Superior temporal gyrus (tissue), 1 donor: ENCODE data around the gene FAM221B.

Experiments
- DNase-seq: peaks from one replicate; pipeline ENCODE4 v3.0.0-alpha.2; 2016; ENCODE audit errors: extremely low spot score

The FAM221B gene

GRCh38 chr9:35820076-35820475 is 8.5 kb downstream of the FAM221B start:
- DNase-seq, result no peak

- no peak for DNase-seq
These were observed 10.2 kb downstream of the FAM221B start for GRCh38 chr9:35818341-35818740.

- DNase-seq, result no peak
These were observed 11.8 kb downstream of the FAM221B start for GRCh38 chr9:35816708-35817107.

GRCh38 chr9:35814841-35815543 is 13.5 kb downstream of the FAM221B start, which contains the start of gene HINT2:
Gene HINT2, minus strand, starts transcription at chr9:35815042. Its CDS starts 63 bp downstream, at chr9:35814979.
- DNase-seq, result peak; percentile 99

GRCh38 chr9:35814106-35814840 is 14.3 kb downstream of the FAM221B start:
- peak; percentile 66 for DNase-seq

GRCh38 chr9:35813434-35814105 is 15.0 kb downstream of the FAM221B start:
- no peak for DNase-seq

- DNase-seq, result peak; percentile 96
These were observed 16.4 kb downstream of the FAM221B start, which contains the start of gene SPAG8 for GRCh38 chr9:35812025-35812602. Gene SPAG8, minus strand, starts transcription at chr9:35812262. Its CDS starts 115 bp downstream, at chr9:35812147.

GRCh38 chr9:35811381-35812024 is 17.0 kb downstream of the FAM221B start:
- DNase-seq, result no peak

- DNase-seq, result no peak
These were observed 18.4 kb downstream of the FAM221B start for GRCh38 chr9:35810122-35810521.

GRCh38 chr9:35808433-35808832 is 20.1 kb downstream of the FAM221B start:
- DNase-seq, result no peak

- DNase-seq, result no peak
These were observed 22.4 kb downstream of the FAM221B start for GRCh38 chr9:35806101-35806500.

GRCh38 chr9:35801328-35802128 is 27.0 kb downstream of the FAM221B start:
- DNase-seq, result no peak

GRCh38 chr9:35800530-35800929 is 28.0 kb downstream of the FAM221B start:
- DNase-seq, result no peak

- no peak for DNase-seq
These were observed 29.7 kb downstream of the FAM221B start for GRCh38 chr9:35798658-35799374.

GRCh38 chr9:35797311-35798109 is 31.0 kb downstream of the FAM221B start:
- DNase-seq, result no peak

GRCh38 chr9:35795695-35796094 is 32.8 kb downstream of the FAM221B start:
- DNase-seq, result no peak

GRCh38 chr9:35793461-35793860 is 35.1 kb downstream of the FAM221B start:
- DNase-seq, result no peak

GRCh38 chr9:35792826-35793225 is 35.7 kb downstream of the FAM221B start:
- DNase-seq, result no peak
